NCI-H1105 (cell line): ENCODE data around the gene LDB2.
"Not testable (repeated sequence)": the region's sequence is repeated elsewhere in the genome, so short reads cannot be mapped to it uniquely, and the experiment has no call there.

Experiments
- DNase-seq: peaks from one replicate; lab custom pipeline; 2025; lab: John Stamatoyannopoulos, UW

Gene LDB2

GRCh38 chr4:16897991-16898827 lies at the start of gene LDB2:
TSS of gene LDB2 (minus strand) at chr4:16898645.
- DNase-seq, result no peak

- no peak for DNase-seq
These were observed 44.0 kb upstream of the LDB2 start for GRCh38 chr4:16942491-16942890.

GRCh38 chr4:16939178-16939577 lies 40.7 kb upstream of the LDB2 start:
- no peak for DNase-seq

- no peak for DNase-seq
These were observed 40.1 kb upstream of the LDB2 start for GRCh38 chr4:16938512-16939040.

- DNase-seq, result no peak
These were observed 33.2 kb upstream of the LDB2 start for GRCh38 chr4:16931339-16932305.

- no peak for DNase-seq
These were observed 27.8 kb upstream of the LDB2 start for GRCh38 chr4:16926214-16926613.

GRCh38 chr4:16918716-16919115 lies 20.3 kb upstream of the LDB2 start:
- DNase-seq, result not testable (repeated sequence)

- peak; percentile 15 for DNase-seq
These were observed 18.4 kb upstream of the LDB2 start for GRCh38 chr4:16916719-16917337.

GRCh38 chr4:16916031-16916430 lies 17.6 kb upstream of the LDB2 start:
- no peak for DNase-seq

- DNase-seq, result no peak
These were observed 15.8 kb upstream of the LDB2 start for GRCh38 chr4:16914208-16914607.

GRCh38 chr4:16912896-16913295 lies 14.5 kb upstream of the LDB2 start:
- DNase-seq, result no peak

- no peak for DNase-seq
These were observed 10.8 kb upstream of the LDB2 start for GRCh38 chr4:16909281-16909680.

- no peak for DNase-seq
These were observed 10.1 kb upstream of the LDB2 start for GRCh38 chr4:16908377-16909021.

- DNase-seq, result no peak
These were observed 1.9 kb upstream of the LDB2 start for GRCh38 chr4:16900325-16900724.

- no peak for DNase-seq
These were observed 1.3 kb downstream of the LDB2 start for GRCh38 chr4:16896881-16897750.

GRCh38 chr4:16894406-16894805 lies 4.0 kb downstream of the LDB2 start:
- no peak for DNase-seq

GRCh38 chr4:16893141-16893651 lies 5.2 kb downstream of the LDB2 start:
- DNase-seq, result no peak

- no peak for DNase-seq
These were observed 7.8 kb downstream of the LDB2 start for GRCh38 chr4:16890651-16891050.

- DNase-seq, result no peak
These were observed 8.5 kb downstream of the LDB2 start for GRCh38 chr4:16889945-16890344.

- DNase-seq, result no peak
These were observed 10.6 kb downstream of the LDB2 start for GRCh38 chr4:16887887-16888286.
